Endometrium (tissue), 2 donors: Measurements from ENCODE around the gene AHCYL2.
"Not testable (repeated sequence)": the region's sequence is repeated elsewhere in the genome, so short reads cannot be mapped to it uniquely, and the experiment has no call there.

ENCODE experiments used
- FAIRE-seq: peaks from 2 replicates; lab custom pipeline; 2012; peaks lifted over from hg19 to GRCh38; lab: Jason Lieb, UNC
- donor health status: control.
- donor health status: control.

The AHCYL2 gene

GRCh38 chr7:129209067-129209926, 15.5 kb upstream of the AHCYL2 start:
- FAIRE-seq, result no peak

- no peak for FAIRE-seq
Observed at GRCh38 chr7:129210256-129210988, 14.4 kb upstream of the AHCYL2 start.

GRCh38 chr7:129210989-129211312, 13.9 kb upstream of the AHCYL2 start:
- no peak for FAIRE-seq

- FAIRE-seq, result no peak
Observed at GRCh38 chr7:129212126-129212525, 12.7 kb upstream of the AHCYL2 start.

- FAIRE-seq, result no peak
Observed at GRCh38 chr7:129212596-129212995, 12.2 kb upstream of the AHCYL2 start.

GRCh38 chr7:129213828-129214227, 11.0 kb upstream of the AHCYL2 start:
- no peak for FAIRE-seq

GRCh38 chr7:129215691-129216090, 9.1 kb upstream of the AHCYL2 start:
- not testable (repeated sequence) for FAIRE-seq

GRCh38 chr7:129216101-129216715, 8.6 kb upstream of the AHCYL2 start:
- not testable (repeated sequence) for FAIRE-seq

GRCh38 chr7:129216821-129217416, 7.9 kb upstream of the AHCYL2 start:
- FAIRE-seq, result not testable (repeated sequence)

GRCh38 chr7:129218514-129219062, 6.2 kb upstream of the AHCYL2 start:
- no peak for FAIRE-seq

- not testable (repeated sequence) for FAIRE-seq
Observed at GRCh38 chr7:129219166-129219565, 5.7 kb upstream of the AHCYL2 start.

- no peak for FAIRE-seq
Observed at GRCh38 chr7:129222064-129222463, 2.8 kb upstream of the AHCYL2 start.

GRCh38 chr7:129225206-129225930, 538 bp downstream of the AHCYL2 start:
- no peak for FAIRE-seq

GRCh38 chr7:129225931-129226572, 1.2 kb downstream of the AHCYL2 start:
- no peak for FAIRE-seq

- FAIRE-seq, result no peak
Observed at GRCh38 chr7:129227646-129228578, 3.1 kb downstream of the AHCYL2 start.

GRCh38 chr7:129228633-129229032, 3.8 kb downstream of the AHCYL2 start:
- no peak for FAIRE-seq

GRCh38 chr7:129231666-129232065, 6.8 kb downstream of the AHCYL2 start:
- no peak for FAIRE-seq

- FAIRE-seq, result no peak
Observed at GRCh38 chr7:129238546-129238945, 13.7 kb downstream of the AHCYL2 start.

- no peak for FAIRE-seq
Observed at GRCh38 chr7:129240119-129240820, 15.4 kb downstream of the AHCYL2 start.
